COLO829 (cell line): Measurements from ENCODE around the gene TRIM2.
"Not testable (repeated sequence)": the region's sequence is repeated elsewhere in the genome, so short reads cannot be mapped to it uniquely, and the experiment has no call there.

Experiments
- DNase-seq: peaks from one replicate; pipeline ENCODE4 v3.0.0; 2012; ENCODE audit warnings: low spot score

TRIM2 gene

DNA sequence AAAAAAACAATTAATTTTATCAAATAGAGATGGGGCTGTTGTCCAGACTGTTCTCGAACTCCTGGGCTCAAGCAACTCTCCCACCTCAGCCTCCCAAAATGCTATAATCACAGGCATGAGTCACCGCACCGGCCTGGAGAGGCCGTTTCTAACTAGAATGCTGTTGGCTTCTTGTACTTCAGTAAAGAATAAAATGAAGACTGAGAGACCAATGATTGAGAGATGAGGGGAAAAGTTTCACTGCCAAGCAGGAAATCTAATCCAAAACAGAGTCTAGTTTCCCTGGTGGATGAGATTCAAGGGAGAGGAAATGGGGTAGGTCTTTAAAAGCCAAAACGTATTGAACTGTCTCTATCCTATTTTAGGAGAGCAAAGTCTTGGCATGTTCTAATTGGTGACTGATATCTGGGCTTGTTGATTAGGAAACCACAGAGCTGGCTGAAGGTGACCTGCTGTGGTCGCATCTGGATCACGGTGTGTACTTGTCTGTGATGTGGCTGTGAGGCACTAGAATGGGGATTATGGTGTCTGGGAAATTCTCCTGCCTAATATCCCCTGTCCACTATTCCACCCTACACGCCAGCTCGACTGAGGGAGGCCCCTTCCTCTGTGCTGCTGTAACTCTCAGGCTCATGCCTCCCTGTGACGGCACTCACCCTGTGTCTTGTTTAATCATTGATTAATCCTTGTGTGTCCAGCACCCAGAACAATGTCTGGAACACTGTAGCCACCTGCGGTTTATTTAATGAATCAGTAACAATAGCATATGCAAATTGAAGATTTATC, 15.0 kb upstream of the TRIM2 start:
- no peak for DNase-seq

DNA sequence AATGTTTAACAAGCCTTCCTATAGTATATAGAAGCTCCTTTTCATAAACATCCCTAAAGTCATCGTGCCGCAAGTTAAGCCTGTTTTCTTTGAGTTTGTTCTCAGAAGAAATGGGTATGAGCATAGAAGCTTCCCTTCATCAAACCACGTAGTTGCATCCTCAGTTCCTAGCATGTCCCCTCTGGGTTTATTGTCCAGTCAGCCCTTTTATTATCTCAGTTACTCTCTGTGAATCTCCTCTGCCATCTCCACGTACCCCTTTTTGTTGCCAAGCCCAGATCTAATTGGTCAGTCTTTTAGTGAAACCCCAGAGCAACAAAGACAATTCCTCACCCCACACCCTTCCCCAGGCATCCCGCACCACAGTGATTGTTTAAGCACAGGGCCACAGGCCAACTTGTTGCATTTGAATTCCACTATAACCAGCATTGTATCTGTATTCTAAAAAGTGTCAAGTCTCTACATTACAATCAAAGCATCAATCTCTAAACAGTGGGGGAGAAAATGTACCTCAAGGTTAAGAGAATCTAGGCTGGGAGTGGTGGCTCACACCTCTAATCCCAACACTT, 12.4 kb upstream of the TRIM2 start:
- no peak for DNase-seq

DNA sequence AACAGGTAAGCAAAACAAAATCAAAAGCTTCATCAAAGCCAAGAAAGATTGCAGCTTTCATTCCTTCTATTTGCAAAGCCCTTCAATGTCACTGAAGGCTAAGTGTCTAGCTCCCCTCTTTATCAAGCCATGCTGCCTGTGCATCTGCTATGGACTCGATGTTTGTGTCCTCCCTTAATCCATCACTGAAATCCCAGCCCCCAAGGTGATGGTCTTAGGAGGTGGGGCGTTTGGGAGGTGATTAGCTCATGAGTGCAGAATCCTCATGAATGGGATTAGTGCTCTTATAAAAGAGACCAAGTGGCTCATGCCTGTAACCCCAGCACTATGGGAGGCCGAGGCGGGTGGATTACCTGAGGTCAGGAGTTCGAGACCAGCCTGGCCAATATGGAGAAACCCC, 6.9 kb upstream of the TRIM2 start:
- no peak for DNase-seq

DNA sequence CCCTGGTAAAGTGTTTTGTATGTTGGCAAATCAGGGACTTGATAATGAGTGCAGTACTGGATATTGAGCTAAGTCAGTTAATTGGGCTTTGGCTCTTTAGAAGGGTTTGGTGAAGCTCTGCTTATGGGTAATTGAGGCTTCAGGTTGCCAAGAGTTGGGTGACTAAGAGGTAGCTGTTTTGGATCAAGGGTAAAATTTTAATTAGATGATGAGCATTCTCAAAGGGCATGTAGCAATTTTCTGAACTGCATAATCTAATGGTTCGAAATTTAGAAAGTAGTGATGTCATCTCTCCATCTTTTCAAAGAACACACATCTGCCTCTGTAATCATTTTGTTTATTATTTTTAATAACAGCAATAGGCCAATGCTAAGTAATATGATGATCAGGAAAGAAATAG, 5.5 kb upstream of the TRIM2 start:
- DNase-seq, result no peak

DNA sequence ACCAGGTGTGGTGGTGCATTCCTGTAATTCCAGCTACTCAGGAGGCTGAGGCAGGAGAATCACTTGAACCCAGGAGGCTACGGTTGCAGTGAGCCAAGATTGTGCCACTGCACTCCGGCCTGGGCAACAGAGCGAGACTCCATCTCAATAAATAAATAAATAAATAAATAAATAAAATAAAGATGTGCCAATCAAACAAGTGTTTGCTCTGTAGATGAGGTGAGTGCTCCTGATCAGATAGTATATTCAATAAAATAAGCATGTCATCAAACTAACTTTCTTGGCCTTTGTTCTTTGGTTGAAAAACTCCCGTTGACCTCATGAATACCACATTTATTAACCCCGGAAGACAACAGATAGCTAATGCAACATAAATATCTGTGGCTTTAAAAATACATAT, 497 bp upstream of the TRIM2 start:
- not testable (repeated sequence) for DNase-seq

DNA sequence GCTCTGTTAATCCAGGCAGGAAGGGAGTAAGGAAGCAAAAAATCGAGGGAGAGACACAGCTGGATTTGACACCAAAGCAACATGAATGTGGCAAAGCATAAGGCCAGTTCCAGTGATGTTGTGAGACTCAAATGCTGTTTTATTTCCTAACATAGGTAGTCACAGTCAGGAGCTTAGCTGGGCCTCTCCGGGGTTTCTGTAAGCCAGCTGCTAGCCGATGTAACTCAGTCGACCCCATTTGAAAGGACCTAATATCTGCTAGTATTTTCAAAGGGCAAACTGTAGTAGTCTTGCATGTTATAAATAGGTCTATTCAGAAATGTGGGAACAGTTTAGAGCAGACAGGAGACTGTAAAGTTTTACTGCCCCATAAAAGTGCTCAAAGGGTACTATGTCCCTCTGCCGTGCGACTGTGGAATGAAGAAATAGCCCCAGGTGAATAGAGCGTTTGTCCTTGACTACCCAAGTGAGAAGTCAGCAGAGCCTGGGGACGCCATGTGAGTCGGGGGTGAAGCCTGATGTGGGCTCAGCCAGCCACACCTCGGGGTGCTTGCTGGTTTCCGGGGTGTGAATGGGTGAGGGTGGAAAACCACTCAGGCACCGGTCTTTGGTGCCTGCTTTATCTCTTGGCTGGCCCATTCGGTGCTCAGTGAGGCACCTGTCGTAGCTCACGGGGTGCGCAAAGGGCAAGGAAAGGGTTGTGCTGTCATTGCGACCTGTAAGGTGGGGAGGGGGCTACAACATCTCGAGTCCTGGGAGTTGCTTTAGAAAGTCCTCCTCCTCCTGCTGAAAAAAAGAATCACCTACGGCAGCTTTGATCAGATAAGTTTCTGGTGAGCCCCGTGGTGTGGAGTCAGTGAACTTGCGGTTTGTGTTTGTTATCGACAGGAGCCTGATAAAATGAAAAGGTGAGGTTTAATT, 745 bp downstream of the TRIM2 start:
- peak; percentile 58 for DNase-seq

DNA sequence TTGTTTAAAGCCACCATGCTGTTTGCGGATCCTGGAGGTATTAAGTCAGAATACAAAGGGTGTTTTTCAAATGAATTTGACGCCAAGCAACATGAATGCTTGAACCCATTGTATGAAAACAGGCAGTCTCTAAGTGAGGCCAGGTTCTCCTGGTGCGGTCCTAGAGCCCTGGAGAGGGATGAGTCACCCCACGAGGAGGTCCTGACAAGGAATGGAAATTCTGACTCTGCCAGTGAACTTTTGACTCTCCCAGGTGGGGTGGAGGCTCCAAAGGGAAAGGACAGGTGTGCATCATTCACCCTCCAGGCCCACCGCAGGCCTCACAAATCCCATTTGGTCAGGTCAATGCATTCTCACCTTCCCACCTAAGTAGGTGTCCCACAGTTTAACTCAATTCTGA, 1.5 kb downstream of the TRIM2 start:
- peak; percentile 71 for DNase-seq

DNA sequence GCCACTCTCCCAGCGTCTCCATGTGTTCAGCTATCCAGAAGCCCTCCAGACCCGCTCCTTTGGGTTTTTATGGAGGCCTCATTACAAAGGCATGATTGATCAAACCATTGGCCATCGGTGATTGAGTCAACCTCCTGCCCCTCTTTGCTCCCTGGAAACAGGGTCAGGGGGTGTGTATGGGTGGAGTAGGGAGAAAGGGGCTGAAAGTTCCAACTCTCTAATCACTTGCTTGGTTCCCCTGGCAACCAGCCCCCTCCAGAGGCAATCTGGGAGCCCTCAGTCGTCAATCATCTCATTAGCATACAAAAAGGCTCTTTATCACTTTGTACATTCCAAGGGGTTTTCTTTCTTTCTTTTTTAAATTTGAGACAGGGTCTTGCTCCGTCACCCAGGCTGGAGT, 2.3 kb downstream of the TRIM2 start:
- DNase-seq, result no peak

DNA sequence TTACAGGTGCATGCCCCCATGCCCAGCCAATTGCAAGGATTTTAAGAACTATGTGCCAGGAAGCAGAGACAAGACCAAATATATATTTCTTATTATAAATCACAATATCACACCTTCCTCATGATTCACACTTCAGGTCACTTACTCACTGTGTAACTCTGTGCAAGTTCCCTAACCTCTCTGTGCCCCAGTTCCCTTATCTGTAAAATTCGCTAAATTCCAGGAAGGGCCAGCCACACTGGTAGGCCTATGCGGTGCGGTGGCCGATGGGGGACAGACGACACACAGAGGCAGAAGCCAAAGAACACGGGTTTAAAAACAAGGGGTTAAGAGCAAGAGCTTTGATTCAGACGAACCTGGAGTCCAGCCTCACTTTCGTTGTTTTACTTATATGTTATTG, 2.8 kb downstream of the TRIM2 start:
- no peak for DNase-seq

DNA sequence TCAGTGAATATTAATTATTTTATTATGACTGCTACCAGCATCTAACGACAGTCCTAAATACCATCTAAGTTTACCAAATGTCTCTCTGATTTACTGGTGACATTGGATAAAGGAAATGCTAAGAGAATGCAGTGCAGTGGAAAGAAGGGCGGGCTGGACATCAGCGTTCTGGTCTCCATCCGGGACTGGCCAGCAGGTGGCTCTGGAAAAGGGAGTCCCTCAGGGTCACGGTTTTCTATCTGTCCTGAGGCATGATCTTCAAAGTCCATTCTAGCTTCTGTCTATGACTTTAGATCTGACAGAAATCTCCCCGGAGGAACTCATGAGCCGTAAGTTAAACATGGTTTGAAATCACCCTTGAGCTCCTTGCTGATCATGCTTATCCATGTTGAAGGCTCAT, 3.3 kb downstream of the TRIM2 start:
- DNase-seq, result peak; percentile 40

DNA sequence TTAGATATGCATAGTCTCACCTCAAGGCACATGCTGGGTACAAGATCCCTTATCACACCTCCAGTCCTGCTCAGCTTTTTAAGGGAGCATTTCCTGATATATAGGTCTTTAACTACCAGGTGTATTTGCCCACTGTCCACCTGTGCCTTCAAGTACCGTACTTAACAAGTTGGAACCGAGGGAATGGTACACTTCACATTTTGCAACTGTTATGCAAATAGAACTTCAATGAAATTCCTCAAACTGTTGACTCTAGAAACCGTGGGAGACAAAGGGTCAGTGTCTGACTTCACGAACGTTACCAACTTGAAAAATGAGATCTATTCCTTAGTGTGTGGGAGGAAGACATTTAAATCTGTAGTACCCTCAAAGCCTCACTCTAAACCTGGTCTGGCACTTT, 5.2 kb downstream of the TRIM2 start:
- peak; percentile 45 for DNase-seq

DNA sequence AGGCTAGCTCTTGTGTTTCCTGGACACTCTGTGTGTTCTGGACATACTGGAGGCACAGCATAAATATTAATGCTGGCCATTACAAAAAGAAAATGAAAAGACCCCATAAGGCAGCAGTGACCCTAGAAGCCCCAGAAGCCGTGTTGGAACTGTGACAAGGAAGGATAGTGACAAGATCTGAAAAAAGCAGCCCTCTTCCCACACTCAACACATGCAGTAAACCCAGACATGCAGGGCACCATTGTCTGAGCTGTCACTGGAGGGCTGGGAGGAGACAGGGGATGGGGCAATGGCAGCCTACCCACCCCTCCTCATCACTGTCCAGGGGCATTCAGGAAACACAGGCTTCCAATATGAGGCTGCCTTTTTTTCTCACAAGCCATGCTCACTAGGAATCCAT, 6.5 kb downstream of the TRIM2 start:
- DNase-seq, result no peak

DNA sequence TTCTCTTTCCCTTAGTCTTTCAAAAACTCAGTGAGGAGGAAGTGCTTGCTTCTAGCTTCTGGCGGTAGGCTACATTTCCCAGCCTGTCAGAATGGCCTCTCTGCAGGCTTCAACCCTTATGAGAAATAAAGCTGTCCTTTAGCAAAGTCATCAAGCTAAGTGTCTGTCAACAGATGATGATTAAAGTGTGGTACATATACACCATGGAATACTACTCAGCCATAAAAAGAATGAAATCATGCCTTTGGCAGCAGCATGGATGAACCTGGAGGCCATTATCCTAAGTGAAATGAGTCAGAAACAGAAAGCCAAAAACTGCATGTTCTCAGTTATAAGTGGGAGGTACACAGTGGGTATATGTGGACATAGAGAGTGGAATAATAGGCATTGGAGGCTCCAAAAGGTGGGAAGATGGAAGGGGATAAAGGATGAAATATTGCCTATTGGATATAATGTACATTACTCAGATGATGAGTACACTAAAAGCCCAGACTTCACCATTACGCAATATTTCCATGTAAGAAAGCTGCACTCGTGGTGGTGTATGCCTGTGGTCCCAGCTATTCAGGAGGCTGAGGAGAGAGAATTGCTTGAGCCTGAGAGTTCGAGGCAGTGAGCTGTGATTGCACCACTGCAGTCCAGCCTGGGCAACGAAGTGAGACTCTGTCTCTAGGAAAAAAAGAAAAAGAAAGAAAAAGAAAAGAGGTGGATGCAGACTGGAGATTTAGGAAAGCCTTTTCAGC, 7.9 kb downstream of the TRIM2 start:
- no peak for DNase-seq

DNA sequence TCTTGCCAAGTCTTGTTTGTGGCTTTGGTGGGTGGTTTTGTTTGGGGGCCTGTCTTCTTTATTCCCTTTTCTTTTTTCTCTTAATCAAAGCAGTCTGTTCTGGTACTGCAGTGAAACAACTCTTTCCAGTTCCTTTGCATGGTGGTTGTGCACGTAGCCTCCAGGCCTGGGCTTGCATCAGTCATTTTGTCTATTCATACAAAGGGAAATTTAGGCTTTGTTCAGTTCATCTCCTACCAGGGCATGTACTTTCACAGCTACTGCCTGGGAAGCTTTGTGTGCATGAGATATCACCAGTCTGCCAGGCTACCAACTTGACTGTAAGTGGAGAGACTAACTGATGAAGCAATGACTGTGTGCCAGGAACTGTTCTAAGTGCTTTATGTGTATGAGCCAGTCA, 8.5 kb downstream of the TRIM2 start:
- DNase-seq, result peak; percentile 56

DNA sequence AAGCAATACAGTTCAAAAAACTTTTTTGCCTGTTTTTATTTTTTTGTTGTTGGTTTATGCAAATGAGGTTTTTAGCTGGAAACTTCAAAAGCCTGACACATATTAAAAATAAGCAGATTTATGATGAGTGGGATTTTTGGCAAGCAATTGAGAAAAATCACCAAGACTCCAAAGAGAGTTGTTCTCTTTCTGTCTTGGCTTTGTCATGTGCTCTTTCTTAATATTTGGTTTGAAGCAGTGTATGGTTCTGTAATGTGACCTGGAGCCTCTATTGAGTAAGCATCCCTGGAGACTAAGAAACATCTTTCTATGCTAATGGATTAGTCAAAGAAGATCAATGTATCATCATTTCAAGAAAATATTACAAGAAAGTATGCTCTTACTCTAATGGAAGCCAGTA, 11.7 kb downstream of the TRIM2 start:
- no peak for DNase-seq

DNA sequence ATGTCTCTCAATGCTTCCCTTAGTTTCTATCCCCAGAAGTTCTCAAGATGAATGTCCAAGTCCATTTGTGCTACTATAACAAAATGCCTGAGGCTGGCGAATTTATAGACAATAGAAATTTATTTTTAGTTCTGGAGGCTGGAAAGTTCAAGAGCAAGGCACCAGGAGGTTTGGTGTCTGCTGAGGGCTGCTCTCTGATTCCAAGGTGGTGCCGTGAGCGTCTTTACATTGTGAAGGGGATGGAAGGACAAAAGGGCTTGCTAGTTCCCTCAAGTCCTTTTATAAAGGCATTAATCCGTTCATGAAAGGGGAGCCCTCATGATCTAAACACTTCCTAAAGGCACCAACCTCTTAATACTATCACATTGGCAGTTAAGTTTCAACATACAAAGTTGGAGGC, 12.3 kb downstream of the TRIM2 start:
- no peak for DNase-seq

DNA sequence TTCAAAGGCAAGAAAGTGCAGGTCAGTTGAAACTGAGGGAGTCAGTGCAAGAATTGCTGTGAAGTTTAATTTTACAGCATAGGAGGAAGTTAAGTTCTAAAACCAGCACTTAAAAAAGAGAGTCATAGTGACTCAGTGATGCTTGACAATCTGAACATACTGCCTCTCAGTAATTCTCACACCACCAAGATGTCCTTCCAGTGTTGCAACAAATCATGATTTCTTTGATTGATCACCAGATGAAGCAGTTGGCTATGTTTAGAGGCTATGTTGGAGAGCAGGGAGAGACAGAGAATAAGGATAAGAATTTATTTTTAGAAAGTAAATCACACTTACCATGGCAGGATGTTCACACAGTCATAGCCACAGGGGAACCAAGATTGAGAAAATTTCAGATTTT, 13.2 kb downstream of the TRIM2 start:
- no peak for DNase-seq

DNA sequence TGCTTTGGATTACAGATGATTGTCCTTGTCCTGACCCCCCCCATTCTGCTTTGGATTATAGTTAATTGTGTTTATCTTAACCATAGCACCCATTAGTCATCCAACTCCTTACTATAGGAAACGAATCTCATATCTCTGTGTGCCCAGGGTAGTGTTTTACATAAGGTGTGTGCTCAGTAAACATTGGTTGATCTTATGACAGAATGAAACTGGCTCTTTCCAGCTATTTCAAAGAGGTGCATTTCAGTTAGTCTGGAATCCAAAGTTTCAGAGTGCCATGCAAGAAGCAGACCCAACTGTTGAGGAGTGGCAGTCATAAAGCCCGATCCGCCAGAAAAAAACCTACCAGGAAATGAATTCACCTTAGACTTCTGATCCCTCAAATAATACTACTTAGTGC, 14.7 kb downstream of the TRIM2 start:
- no peak for DNase-seq

DNA sequence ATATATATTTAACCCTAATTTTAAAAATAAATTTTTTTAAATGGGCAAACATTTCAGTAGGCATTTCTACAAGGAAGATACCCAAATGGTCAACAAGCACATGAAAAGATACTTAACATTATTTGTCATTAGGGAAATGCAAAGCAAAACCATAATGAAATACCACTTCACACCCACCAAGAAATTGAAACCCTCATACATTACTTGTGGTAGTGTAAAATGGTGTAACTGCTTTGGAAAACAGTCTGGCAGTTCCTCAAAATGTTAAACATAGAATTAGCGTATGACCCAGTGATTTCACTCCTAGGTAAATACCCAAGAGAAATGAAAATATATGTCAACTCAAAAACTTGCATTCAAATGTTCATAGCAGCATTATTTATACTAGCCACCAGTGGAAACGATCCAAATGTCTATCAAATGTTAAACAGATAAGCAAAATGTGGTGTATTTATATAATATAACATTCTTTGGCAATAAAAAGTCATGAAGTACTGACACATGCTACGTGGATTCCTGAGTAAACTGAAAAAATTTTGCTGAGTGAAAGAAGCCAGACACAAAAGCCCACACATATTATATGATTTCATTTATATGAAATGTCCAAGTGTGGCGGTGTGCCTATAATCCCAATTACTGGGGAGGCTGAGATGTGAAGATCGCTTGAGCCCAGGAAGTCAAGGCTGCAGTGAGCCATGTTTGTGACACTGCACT, 16.6 kb downstream of the TRIM2 start:
- DNase-seq, result no peak

DNA sequence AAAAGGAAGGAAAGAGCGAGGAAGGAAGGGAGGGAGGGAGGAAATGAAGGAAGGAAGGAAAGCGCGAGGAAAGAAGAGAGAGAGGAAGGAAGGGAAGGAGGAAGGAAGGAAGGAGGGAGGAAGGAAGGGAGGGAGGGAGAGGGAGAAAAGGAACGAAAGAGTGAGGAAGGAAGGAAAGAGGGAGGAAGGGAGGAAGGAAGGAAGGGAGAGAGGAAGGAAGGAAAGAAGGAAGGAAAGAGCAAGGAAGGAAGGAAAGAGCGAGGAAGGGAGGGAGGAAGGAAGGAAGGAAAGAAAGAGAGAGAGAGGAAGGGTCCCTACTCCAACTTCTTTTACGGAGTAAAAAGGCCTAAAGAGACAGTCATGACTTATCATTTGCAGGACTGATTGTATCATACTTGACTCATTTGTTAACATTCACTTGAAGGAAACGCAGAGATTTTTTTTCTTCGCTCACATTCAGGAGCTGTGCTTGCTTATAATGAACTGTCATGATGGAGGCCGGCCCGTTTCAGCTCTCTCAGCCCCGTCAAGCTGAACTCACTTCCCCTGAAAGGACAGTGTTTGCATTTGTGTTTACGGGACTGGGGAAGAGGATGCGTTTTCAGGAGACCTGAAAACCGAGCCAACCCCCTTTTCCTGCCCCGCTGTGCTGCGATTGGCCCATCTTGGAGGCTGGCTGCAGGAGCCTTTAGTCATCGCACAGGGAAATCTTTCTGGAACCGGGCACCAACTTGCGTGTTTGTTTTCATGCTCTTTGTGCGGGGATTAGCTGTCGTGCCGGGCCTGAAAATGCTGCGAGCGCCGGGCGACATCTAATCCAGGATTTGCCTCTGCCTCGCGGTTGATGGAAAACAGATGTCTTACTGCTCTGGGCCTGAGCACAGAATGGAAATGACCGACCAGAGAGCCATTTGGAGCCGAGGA, 17.8 kb downstream of the TRIM2 start:
- no peak for DNase-seq
